Upper lobe of left lung (tissue), 6 donors: ENCODE results near the gene PLXNA2. TPM values are rescaled to one million over a fixed set of nuclear protein-coding genes. Genes with fewer than 3 reads are reported as not detected.

Experiments
- ATAC-seq, 2 donors: fragments of 200-7000 bp; cut with Tn5 transposase; one replicate each; pipeline ENCODE4 v1.9.1; 2022; ENCODE audit warnings: mild to moderate bottlenecking in 2 of 2, moderate library complexity in 2 of 2; ENCODE audit not compliant: low FRiP score in 2 of 2
- DNase-seq, 2 donors: peaks; one replicate each; pipeline ENCODE4 v3.0.0-alpha.2; 2019 to 2020
- H3K27ac ChIP-seq, 4 donors: fragments of 200-600 bp; sonication (generic); one replicate each; pipeline ENCODE4 v1.5.1; 2016 to 2019
- H3K27me3 ChIP-seq, 4 donors: fragments of 200-600 bp; sonication (generic); one replicate each; pipeline ENCODE4 v1.5.1; 2017 to 2019
- H3K36me3 ChIP-seq, 4 donors: fragments of 200-600 bp; sonication (generic); one replicate each; pipeline ENCODE4 v1.5.1; 2016 to 2019
- H3K4me1 ChIP-seq, 4 donors: fragments of 200-600 bp; sonication (generic); one replicate each; pipeline ENCODE4 v1.5.1; 2018 to 2019
- H3K4me3 ChIP-seq, 4 donors: fragments of 200-600 bp; sonication (generic); one replicate each; pipeline ENCODE4 v1.5.1; 2017 to 2019; ENCODE audit warnings: mild to moderate bottlenecking in 2 of 4, moderate library complexity in 1 of 4
- H3K9me3 ChIP-seq, 4 donors: fragments of 200-600 bp; sonication (generic); one replicate each; pipeline ENCODE4 v1.5.1; 2018 to 2019
- CTCF ChIP-seq, 6 experiments: fragments of 450-650 bp in 4 of 6; fragments of 200-600 bp in 2 of 6; sonication (generic) in 2 of 6; IDR thresholded peaks; one replicate each; pipeline ENCODE4 v1.5.1; 2016 to 2019; ENCODE audit warnings: antibody characterized with exemption in 6 of 6
- EP300 ChIP-seq, 4 donors: sonication (generic); formaldehyde crosslinking; IDR thresholded peaks; one replicate each; pipeline ENCODE4 v1.5.1; 2017; ENCODE audit warnings: antibody characterized with exemption in 4 of 4, control low read depth in 2 of 4
- POLR2A ChIP-seq, 4 donors: fragments of 450-650 bp; IDR thresholded peaks; one replicate each; pipeline ENCODE4 v1.5.1; 2016 to 2017; ENCODE audit warnings: antibody characterized with exemption in 4 of 4, mild to moderate bottlenecking in 2 of 4
- POLR2AphosphoS5 ChIP-seq, 2 donors: sonication (generic); formaldehyde crosslinking; IDR thresholded peaks; one replicate each; pipeline ENCODE4 v1.5.1; 2017; ENCODE audit warnings: antibody characterized with exemption in 2 of 2
- WGBS, 2 donors: methylation state at CpG; one replicate each; pipeline ENCODE4 v1.1.5; 2017 to 2018; 5-methylcytosine and 5-hydroxymethylcytosine counted together
- total RNA-seq, 6 donors: library from RNA; depleted of rRNA in 4 of 6; stranded (reverse); fragments of >200 nt in 4 of 6; gene quantifications; one replicate each; pipeline versions ENCODE4 v1.1.0 to v1.2.1, GENCODE V29; 2016 to 2021
- donor health status: DM: no; HTN: no; CAD: no; lungs with moderate emphysema.
- donor health status: DM: no; HTN: yes; CAD: no; lungs with severe emphysema.

The PLXNA2 gene
- total RNA-seq, 6 donors from 2014 or later: 77.5 to 150 (median 101) TPM

GRCh38 chr1:208150833-208151458, 93.2 kb downstream of the PLXNA2 start:
- Histone ChIP-seq H3K27ac (peak overlapping the region; percentile 33 to 73 (median 52)), H3K4me3 (no peak overlapping the region), H3K4me1 (peaks cover 48 to 57% (median 55%) of the 10 kb centered on the region in 4 donors), H3K9me3 (no peaks in the 10 kb centered on the region), H3K27me3 (no peaks in the 10 kb centered on the region), H3K36me3 (peaks cover 0 to 6% (median 0%) of the 10 kb centered on the region in 4 donors)
- TF ChIP-seq POLR2A (IDR thresholded peaks at IDR 0.05) (no peak), POLR2AphosphoS5 (IDR thresholded peaks at IDR 0.05) (peak in 1 of 2 donors; percentile 26)
- ATAC-seq (no peak), DNase-seq (no peak)
- 41 to 47% methylated on average over 6 of the region's 6 CpGs for WGBS, 2 donors

- H3K27me3 ChIP-seq: no peaks in the 10 kb centered on the region
- peak in 1 of 2 donors; percentile 34 for ATAC-seq
- no peak for DNase-seq
- H3K4me3 ChIP-seq: no peak overlapping the region
- H3K36me3 ChIP-seq: peaks cover 0 to 6% (median 0%) of the 10 kb centered on the region in 4 donors
- peak overlapping the region; percentile 3 to 73 (median 52) for H3K27ac ChIP-seq
- H3K4me1 ChIP-seq: peaks cover 43 to 57% (median 51%) of the 10 kb centered on the region in 4 donors
- 60 to 65% methylated on average over 9 of the region's 9 CpGs for WGBS, 2 donors
- no peaks in the 10 kb centered on the region for H3K9me3 ChIP-seq
- TF ChIP-seq POLR2AphosphoS5 (IDR thresholded peaks at IDR 0.05) (no peak), POLR2A (IDR thresholded peaks at IDR 0.05) (no peak), EP300 (IDR thresholded peaks at IDR 0.05) (no peak), CTCF (IDR thresholded peaks at IDR 0.05) (no peak)
Observed at GRCh38 chr1:208149776-208150514, 94.2 kb downstream of the PLXNA2 start.

DNA sequence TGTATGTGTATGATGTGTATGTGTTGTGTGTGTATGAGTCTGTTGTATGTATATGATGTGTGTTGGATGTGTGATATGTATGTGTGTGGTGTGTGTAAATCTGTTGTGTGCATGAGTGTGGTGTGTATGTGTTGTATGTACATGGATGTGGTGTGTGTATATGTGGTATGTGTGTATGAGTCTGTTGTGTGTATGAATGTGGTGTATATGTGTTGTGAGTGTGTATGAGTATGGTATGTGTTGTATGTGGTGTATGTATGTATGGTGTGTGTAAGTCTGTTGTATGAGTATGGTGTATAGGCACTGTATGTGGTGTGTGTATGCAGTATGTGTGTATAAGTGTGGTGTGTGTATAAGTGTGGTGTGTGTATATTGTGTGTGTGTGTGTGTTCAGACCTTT, 95.0 kb downstream of the PLXNA2 start:
- Histone ChIP-seq H3K27me3 (no peaks in the 10 kb centered on the region), H3K9me3 (no peaks in the 10 kb centered on the region), H3K36me3 (peaks cover 0 to 6% (median 0%) of the 10 kb centered on the region in 4 donors), H3K4me3 (no peak overlapping the region), H3K4me1 (peaks cover 36 to 50% (median 45%) of the 10 kb centered on the region in 4 donors), H3K27ac (peak overlapping the region in 1 of 4 donors; percentile 33)
- ATAC-seq: no peak
- TF ChIP-seq CTCF (IDR thresholded peaks at IDR 0.05): no peak
- TF ChIP-seq POLR2AphosphoS5 (IDR thresholded peaks at IDR 0.05): no peak
- no peak for TF ChIP-seq EP300 (IDR thresholded peaks at IDR 0.05)
- no peak for TF ChIP-seq POLR2A (IDR thresholded peaks at IDR 0.05)
- DNase-seq: no peak

DNA sequence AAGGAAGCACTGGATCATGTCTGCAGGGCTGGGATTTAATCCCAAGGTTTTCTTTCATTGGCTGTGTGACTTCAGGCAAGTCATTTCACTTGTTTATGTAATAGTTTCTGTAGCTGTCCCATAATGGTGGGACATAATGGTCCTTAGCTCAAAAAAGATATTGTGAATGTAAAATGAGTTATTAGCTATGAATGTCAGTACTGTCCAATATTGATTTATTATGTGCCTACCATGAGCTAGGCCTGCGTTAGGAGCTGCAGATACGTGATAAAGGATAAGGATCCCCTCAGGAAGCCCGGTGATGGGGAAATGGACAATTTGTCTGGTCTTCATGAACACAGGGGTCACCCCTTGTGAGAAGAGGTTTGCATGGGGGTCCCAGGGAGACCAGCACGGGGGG, 95.8 kb downstream of the PLXNA2 start:
- DNase-seq (no peak), ATAC-seq (no peak)
- Histone ChIP-seq H3K4me1 (peaks cover 27 to 42% (median 38%) of the 10 kb centered on the region in 4 donors), H3K27me3 (no peaks in the 10 kb centered on the region), H3K4me3 (no peak overlapping the region), H3K36me3 (peaks cover 0 to 6% (median 0%) of the 10 kb centered on the region in 4 donors), H3K27ac (no peak overlapping the region), H3K9me3 (no peaks in the 10 kb centered on the region)
- WGBS, 2 donors: 83 to 89% methylated on average over 4 of the region's 4 CpGs
- TF ChIP-seq EP300 (IDR thresholded peaks at IDR 0.05) (no peak), POLR2AphosphoS5 (IDR thresholded peaks at IDR 0.05) (no peak), CTCF (IDR thresholded peaks at IDR 0.05) (no peak), POLR2A (IDR thresholded peaks at IDR 0.05) (no peak)

GRCh38 chr1:208146650-208147049, 97.5 kb downstream of the PLXNA2 start:
- 93 to 96% methylated on average over 3 of the region's 3 CpGs for WGBS, 2 donors
- TF ChIP-seq POLR2AphosphoS5 (IDR thresholded peaks at IDR 0.05) (no peak), EP300 (IDR thresholded peaks at IDR 0.05) (no peak), POLR2A (IDR thresholded peaks at IDR 0.05) (no peak), CTCF (IDR thresholded peaks at IDR 0.05) (no peak)

More at GRCh38 chr1:208146650-208147049, 97.5 kb downstream of the PLXNA2 start:
- ATAC-seq (no peak), DNase-seq (no peak)
- Histone ChIP-seq H3K27ac (no peak overlapping the region), H3K4me1 (peaks cover 22 to 32% (median 30%) of the 10 kb centered on the region in 4 donors), H3K36me3 (peaks cover 0 to 14% (median 6%) of the 10 kb centered on the region in 4 donors), H3K4me3 (no peak overlapping the region), H3K27me3 (no peaks in the 10 kb centered on the region), H3K9me3 (no peaks in the 10 kb centered on the region)
